Psoas muscle (tissue), 8 donors: ENCODE results near the gene CAPS. TPM values are rescaled to one million over a fixed set of nuclear protein-coding genes. Genes with fewer than 3 reads are reported as not detected.

Experiments used
- ATAC-seq, 4 donors: fragments of 200-7000 bp; cut with Tn5 transposase; one replicate each; pipeline ENCODE4 v1.9.1; 2020; ENCODE audit warnings: moderate library complexity in 3 of 4, mild to moderate bottlenecking in 2 of 4
- DNase-seq, 2 donors: peaks; one replicate each; pipeline ENCODE4 v3.0.0-alpha.2; 2020
- H3K27ac ChIP-seq: fragments of 200-600 bp; one replicate; pipeline ENCODE4 v1.8.0; 2022
- H3K27me3 ChIP-seq, 3 donors: fragments of 200-600 bp in 1 of 3; one replicate each; pipeline versions ENCODE4 v1.6.1 to v1.8.0; 2013 to 2022; ENCODE audit warnings: low read length in 2 of 3, mild to moderate bottlenecking in 2 of 3, moderate library complexity in 1 of 3; ENCODE audit not compliant: insufficient read depth in 3 of 3
- H3K36me3 ChIP-seq, 2 donors: fragments of 200-600 bp in 1 of 2; one replicate each; pipeline versions ENCODE4 v1.6.1 to v1.8.0; 2013 to 2022; ENCODE audit warnings: low read depth in 1 of 2, mild to moderate bottlenecking in 1 of 2, moderate library complexity in 1 of 2; ENCODE audit not compliant: insufficient read depth in 1 of 2
- H3K4me1 ChIP-seq: fragments of 200-600 bp; one replicate; pipeline ENCODE4 v1.8.0; 2022
- H3K4me3 ChIP-seq: fragments of 200-600 bp; one replicate; pipeline ENCODE4 v1.8.0; 2022; ENCODE audit warnings: mild to moderate bottlenecking
- H3K9me3 ChIP-seq: fragments of 200-600 bp; one replicate; pipeline ENCODE4 v1.8.0; 2022
- CTCF ChIP-seq: fragments of 200-600 bp; IDR thresholded peaks from one replicate; pipeline ENCODE4 v1.8.0; 2022; ENCODE audit warnings: antibody characterized with exemption
- WGBS, 3 donors: extraction: QIAGEN DNeasy Blood & Tissue Kit; methylation state at CpG; one replicate each; pipeline versions ENCODE4 v1.1.6 to v1.1.7; 2013; 5-methylcytosine and 5-hydroxymethylcytosine counted together
- intact Hi-C, 2 donors: fragments of 100-400 bp; cut with DNase I; formaldehyde crosslinking; loops; one replicate each; pipeline versions ENCODE4 v1.11.0 to v1.14.2; 2022
- polyA plus RNA-seq, 3 donors: library from polyadenylated mRNA; stranded (reverse); fragments of 200-250 nt; gene quantifications; one replicate each; pipeline ENCODE4 v1.2.3, GENCODE V29; 2013
- total RNA-seq, 4 donors: library from RNA; stranded (reverse); fragmentation: NEBNext Ultra II Directional in 2 of 4; extraction: Animal tissue kit (Norgen Biotek cat#: 25700) in 2 of 4; gene quantifications; one replicate each; pipeline versions ENCODE4 v1.2.1 to v1.2.4, GENCODE V29; 2021 to 2023
- donor health status: healthy with polysubstance abuse.
- donor health status: DM: no; HTN: no; CAD: no; lungs with moderate emphysema.
- donor health status: Bipolar disorder and iron deficiency.
- donor health status: healthy.
- donor health status: DM: yes; HTN: yes; CAD: no.
- donor health status: DM: no; HTN: no; CAD: no.
- donor health status: DM: no; HTN: no; CAD: no.
- donor health status: DM: yes; HTN: yes; CAD: no.

Gene CAPS
- total and polyA plus RNA-seq, 7 donors = 1.2 to 2.9 (median 1.5) TPM

- Histone ChIP-seq H3K9me3 (no peaks in the 10 kb centered on the region), H3K27me3 (no peaks in the 10 kb centered on the region), H3K4me3 (no peak overlapping the region), H3K27ac (no peak overlapping the region), H3K4me1 (peaks cover 8% of the 10 kb centered on the region), H3K36me3 (peaks cover 0 to 24% of the 10 kb centered on the region in 2 donors)
- ATAC-seq (no peak), DNase-seq (no peak)
- intact Hi-C loops = no loop called here
- no peak for TF ChIP-seq CTCF
- 86 to 92% (median 86%) methylated on average over 13 of the region's 13 CpGs for WGBS, 3 donors
These were observed 14.1 kb upstream of the CAPS start for GRCh38 chr19:5899728-5900526.

GRCh38 chr19:5900976-5901375 is 13.1 kb upstream of the CAPS start:
- intact Hi-C loops = no loop called here
- H3K4me3 ChIP-seq = no peak overlapping the region
- peaks cover 0 to 13% of the 10 kb centered on the region in 2 donors for H3K36me3 ChIP-seq
- peaks cover 17% of the 10 kb centered on the region for H3K4me1 ChIP-seq
- H3K27me3 ChIP-seq = no peaks in the 10 kb centered on the region
- no peaks in the 10 kb centered on the region for H3K9me3 ChIP-seq
- WGBS, 3 donors = 85 to 88% (median 87%) methylated on average over 8 of the region's 8 CpGs
- no peak overlapping the region for H3K27ac ChIP-seq
- TF ChIP-seq CTCF = no peak
- ATAC-seq = no peak
- no peak for DNase-seq

GRCh38 chr19:5903056-5903623 is 10.9 kb upstream of the CAPS start:
- WGBS, 3 donors = 1 to 2% (median 1%) methylated on average over 27 of the region's 27 CpGs
- ATAC-seq = no peak
- no peaks in the 10 kb centered on the region for H3K9me3 ChIP-seq

GRCh38 chr19:5903624-5904351 is 10.3 kb upstream of the CAPS start, which contains the start of gene NDUFA11:
Gene NDUFA11 (minus strand): TSS chr19:5903790. CDS start chr19:5903708, 82 bp downstream.
- peak within 1 kb of the TSS; percentile 98 for H3K4me3 ChIP-seq
- H3K9me3 ChIP-seq = no peaks in the 10 kb centered on the region
- intact Hi-C loops = no loop called here
- ATAC-seq (peak; percentile 79 to 82 (median 82)), DNase-seq (peak; percentile 99)
- H3K4me1 ChIP-seq = peaks cover 18% of the 10 kb centered on the region
- no peak for TF ChIP-seq CTCF
- H3K36me3 ChIP-seq = peaks cover 0 to 5% of the 10 kb centered on the region in 2 donors
- no peaks in the 10 kb centered on the region for H3K27me3 ChIP-seq
- 0 to 1% (median 0%) methylated on average over 51 to 57 of the region's 57 CpGs for WGBS, 3 donors
- peak within 1 kb of the TSS; percentile 92 for H3K27ac ChIP-seq

More at GRCh38 chr19:5903056-5903623, 10.9 kb upstream of the CAPS start:
- peak overlapping the region; percentile 92 for H3K27ac ChIP-seq
- intact Hi-C loops = no loop called here
- TF ChIP-seq CTCF = no peak
- H3K27me3 ChIP-seq = no peaks in the 10 kb centered on the region
- H3K36me3 ChIP-seq = peaks cover 0 to 5% of the 10 kb centered on the region in 2 donors
- peaks cover 18% of the 10 kb centered on the region for H3K4me1 ChIP-seq
- H3K4me3 ChIP-seq = peak overlapping the region; percentile 98
- DNase-seq = no peak
